Heart left ventricle (tissue), 13 donors: Measurements from ENCODE around the gene PXMP4.

Experiments used
- POLR2A ChIP-seq, 2 donors: fragments of 450-650 bp; IDR thresholded peaks; one replicate each; pipeline ENCODE4 v1.6.1; 2017; ENCODE audit warnings: antibody characterized with exemption in 2 of 2, mild to moderate bottlenecking in 2 of 2, moderate library complexity in 2 of 2
- TF ChIP-seq, protein P1 (sequence below), 12 donors: fragments of 200-600 bp; sonication (generic) in 4 of 12; IDR thresholded peaks; one replicate each; pipeline versions ENCODE4 v1.5.0 to v1.8.0; 2018 to 2022; ENCODE audit warnings: antibody characterized with exemption in 12 of 12, mild to moderate bottlenecking in 5 of 12
- donor health status: ischemic (EF 13 %, LVEDD 7.1; RV severe dilation, severe dysfunction).
- donor health status: DM: no; HTN: yes; CAD: no.
- donor health status: DM: no; HTN: no; CAD: no.
- donor health status: ischemic (EF 25% LVEDD 6.9; RV normal size, moderate dysfunction).
- donor health status: ischemic (EF 25% LVEDD 5.7; RV mildly dilated, moderate dysfunction).
- donor health status: ischemic (EF 35%, LVEDD 5.7; RV mildly dilated, moderate dysfunction).
- donor health status: nonischemic (EF 11% LVEDD 7.7; RV severe dilation, severe dysfunction).
- donor health status: DM: yes; HTN: yes; CAD: no.
- donor health status: PGD.
- donor health status: ischemic (EF 29% LVEDD 5.4; RV normal size, mild dysfunction).
- donor health status: nonischemic (EF 23%, LVEDD 6.1; RV moderate dilation, normal function).

DNA sequence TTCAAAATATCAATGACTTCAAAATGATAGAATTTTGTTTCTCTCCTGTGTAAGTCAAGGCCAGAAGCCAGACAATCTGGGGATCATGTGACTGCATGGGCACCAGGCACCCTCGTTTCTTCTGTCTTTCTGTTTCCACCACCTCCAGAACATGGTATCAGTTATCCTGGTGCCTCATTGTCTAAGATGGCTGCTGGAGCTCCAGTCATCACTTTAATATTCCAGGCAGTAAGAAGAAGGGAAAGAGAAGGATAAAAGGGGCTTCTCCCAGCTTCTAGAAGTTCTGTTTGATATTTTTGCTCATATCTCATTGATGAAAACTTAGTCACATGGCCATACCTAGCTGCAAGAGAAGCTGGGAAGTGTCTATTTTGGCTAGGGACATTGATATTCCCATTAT, 37.3 kb upstream of the PXMP4 start:
- TF ChIP-seq, protein P1, sequence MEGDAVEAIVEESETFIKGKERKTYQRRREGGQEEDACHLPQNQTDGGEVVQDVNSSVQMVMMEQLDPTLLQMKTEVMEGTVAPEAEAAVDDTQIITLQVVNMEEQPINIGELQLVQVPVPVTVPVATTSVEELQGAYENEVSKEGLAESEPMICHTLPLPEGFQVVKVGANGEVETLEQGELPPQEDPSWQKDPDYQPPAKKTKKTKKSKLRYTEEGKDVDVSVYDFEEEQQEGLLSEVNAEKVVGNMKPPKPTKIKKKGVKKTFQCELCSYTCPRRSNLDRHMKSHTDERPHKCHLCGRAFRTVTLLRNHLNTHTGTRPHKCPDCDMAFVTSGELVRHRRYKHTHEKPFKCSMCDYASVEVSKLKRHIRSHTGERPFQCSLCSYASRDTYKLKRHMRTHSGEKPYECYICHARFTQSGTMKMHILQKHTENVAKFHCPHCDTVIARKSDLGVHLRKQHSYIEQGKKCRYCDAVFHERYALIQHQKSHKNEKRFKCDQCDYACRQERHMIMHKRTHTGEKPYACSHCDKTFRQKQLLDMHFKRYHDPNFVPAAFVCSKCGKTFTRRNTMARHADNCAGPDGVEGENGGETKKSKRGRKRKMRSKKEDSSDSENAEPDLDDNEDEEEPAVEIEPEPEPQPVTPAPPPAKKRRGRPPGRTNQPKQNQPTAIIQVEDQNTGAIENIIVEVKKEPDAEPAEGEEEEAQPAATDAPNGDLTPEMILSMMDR (IDR thresholded peaks at IDR 0.05): no peak
- no peak for TF ChIP-seq POLR2A (IDR thresholded peaks at IDR 0.05)
